ENCODE results near the gene SIGLEC7. TPM values are rescaled to one million over a fixed set of nuclear protein-coding genes. Genes with fewer than 3 reads are reported as not detected.

The SIGLEC7 gene
- total RNA-seq, 2 donors from 2014 or later: 2.4 to 5.9 TPM

DNA sequence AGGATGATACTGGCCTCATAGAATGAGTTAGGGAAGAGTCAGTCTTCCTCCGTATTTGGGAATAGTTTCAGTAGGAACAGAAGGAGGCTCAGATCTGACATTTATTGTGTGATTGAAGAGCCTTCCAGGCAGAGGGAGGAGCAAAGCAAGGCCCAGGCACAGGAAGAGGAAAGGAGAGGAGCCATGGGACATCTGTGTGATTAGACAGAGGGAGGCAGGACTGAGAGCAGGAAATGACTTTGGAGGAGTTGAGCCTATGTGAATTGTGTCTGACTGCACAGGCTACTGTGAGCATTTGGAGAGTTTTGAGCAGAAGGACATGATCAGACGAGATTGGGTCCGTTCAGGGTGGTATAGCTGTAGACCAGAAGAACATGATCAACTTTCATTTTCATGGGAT, 8.5 kb downstream of the SIGLEC7 start:
- H3K27ac ChIP-seq: no peak overlapping the region
- no peak for DNase-seq (ENCODE audit: low spot score)
- H3K36me3 ChIP-seq: no peaks in the 10 kb centered on the region
- TF ChIP-seq, protein P1, sequence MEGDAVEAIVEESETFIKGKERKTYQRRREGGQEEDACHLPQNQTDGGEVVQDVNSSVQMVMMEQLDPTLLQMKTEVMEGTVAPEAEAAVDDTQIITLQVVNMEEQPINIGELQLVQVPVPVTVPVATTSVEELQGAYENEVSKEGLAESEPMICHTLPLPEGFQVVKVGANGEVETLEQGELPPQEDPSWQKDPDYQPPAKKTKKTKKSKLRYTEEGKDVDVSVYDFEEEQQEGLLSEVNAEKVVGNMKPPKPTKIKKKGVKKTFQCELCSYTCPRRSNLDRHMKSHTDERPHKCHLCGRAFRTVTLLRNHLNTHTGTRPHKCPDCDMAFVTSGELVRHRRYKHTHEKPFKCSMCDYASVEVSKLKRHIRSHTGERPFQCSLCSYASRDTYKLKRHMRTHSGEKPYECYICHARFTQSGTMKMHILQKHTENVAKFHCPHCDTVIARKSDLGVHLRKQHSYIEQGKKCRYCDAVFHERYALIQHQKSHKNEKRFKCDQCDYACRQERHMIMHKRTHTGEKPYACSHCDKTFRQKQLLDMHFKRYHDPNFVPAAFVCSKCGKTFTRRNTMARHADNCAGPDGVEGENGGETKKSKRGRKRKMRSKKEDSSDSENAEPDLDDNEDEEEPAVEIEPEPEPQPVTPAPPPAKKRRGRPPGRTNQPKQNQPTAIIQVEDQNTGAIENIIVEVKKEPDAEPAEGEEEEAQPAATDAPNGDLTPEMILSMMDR (IDR thresholded peaks at IDR 0.05): no peak
- ATAC-seq (ENCODE audit: insufficient number of reproducible peaks, low FRiP score, low read depth): no peak
- H3K4me3 ChIP-seq: no peak overlapping the region
- no peaks in the 10 kb centered on the region for H3K27me3 ChIP-seq (replicated peaks; ENCODE audit: insufficient read depth)
- no peaks in the 10 kb centered on the region for H3K4me1 ChIP-seq (ENCODE audit: control insufficient read depth in 1 of 2, low read depth in 2 of 2)
- H3K9me3 ChIP-seq: no peaks in the 10 kb centered on the region

DNA sequence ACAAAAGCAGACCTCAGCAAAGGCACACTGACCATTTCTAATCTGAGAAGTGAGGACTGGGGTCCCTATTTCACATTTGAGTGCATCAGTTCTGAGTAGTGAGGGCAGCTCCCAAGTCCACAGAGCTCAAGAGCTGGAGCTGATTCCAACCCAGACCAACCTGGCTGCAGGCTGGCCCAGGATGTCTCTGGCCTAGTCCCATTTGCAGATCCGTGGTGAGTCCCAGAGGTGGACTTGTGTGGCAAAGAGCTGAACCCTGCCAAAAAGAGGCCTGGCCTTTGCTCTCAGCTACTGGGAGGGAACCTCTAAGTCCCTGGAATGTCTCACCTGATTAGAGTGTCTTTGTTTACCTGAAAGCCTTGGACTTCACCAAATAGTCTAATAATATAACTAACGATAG, 14.6 kb downstream of the SIGLEC7 start:
- no peak overlapping the region for H3K4me3 ChIP-seq
- H3K27me3 ChIP-seq (replicated peaks; ENCODE audit: insufficient read depth): no peaks in the 10 kb centered on the region
- no peaks in the 10 kb centered on the region for H3K4me1 ChIP-seq (ENCODE audit: control insufficient read depth in 1 of 2, low read depth in 2 of 2)
- ATAC-seq (ENCODE audit: insufficient number of reproducible peaks, low FRiP score, low read depth) (no peak), DNase-seq (ENCODE audit: low spot score) (no peak)
- TF ChIP-seq, protein P1 (IDR thresholded peaks at IDR 0.05): no peak
- no peak overlapping the region for H3K27ac ChIP-seq
- H3K36me3 ChIP-seq: no peaks in the 10 kb centered on the region
- no peaks in the 10 kb centered on the region for H3K9me3 ChIP-seq

DNA sequence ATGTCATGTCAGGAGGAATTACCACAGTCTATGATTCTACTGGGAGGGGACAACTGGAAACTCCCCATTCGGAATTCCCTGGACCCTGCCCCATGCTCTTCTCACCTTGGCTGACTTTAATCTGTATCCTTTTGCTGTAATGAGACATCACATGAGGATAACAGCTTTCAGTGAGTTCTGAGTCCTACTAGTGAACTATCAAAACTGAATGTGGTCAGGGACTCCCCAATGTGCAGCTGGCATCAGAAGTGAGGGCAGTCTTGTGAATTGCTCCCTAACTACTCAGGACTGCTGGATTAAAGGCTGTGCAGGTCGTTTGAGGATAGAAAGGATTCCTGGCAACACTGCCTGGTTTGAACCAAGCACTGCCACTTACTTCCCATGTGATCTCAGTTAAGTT, 15.2 kb downstream of the SIGLEC7 start:
- ATAC-seq (ENCODE audit: insufficient number of reproducible peaks, low FRiP score, low read depth): no peak
- Histone ChIP-seq H3K27ac (no peak overlapping the region), H3K4me3 (no peak overlapping the region), H3K27me3 (replicated peaks; ENCODE audit: insufficient read depth) (no peaks in the 10 kb centered on the region), H3K9me3 (no peaks in the 10 kb centered on the region), H3K36me3 (no peaks in the 10 kb centered on the region), H3K4me1 (ENCODE audit: control insufficient read depth in 1 of 2, low read depth in 2 of 2) (no peaks in the 10 kb centered on the region)
- TF ChIP-seq, protein P1 (IDR thresholded peaks at IDR 0.05): no peak
- no peak for DNase-seq (ENCODE audit: low spot score)

DNA sequence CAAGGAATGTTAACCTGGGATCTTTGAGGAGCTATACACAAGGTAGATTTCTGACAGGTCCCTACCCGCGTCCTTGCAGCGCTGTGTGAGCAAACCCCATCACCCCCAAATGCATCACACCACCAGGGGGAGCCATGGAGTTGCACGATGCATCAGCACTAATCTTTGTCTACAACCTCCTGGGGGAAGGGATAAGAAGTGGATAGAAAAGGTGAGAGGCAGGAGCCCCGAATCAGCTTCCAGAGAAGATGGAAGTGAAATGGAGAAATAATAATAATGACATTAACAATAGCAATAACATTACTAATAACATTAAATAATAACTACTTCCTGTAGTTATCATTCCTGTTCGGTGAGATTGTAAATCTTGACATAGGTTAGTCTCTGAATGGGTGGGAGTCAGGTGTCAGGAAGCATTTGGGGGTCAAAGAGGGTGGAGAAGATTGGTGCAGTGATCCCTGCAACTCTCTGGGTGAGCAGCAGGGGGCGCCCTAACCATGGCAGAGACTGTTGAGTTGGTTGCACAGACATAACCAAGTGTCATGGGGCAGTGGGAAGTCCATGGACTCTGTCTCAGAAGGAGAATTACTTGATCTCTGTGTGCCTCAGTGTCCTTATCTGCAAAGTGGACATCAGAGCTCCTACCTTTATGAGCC, 16.5 kb downstream of the SIGLEC7 start:
- H3K4me3 ChIP-seq: no peak overlapping the region
- H3K27ac ChIP-seq: no peak overlapping the region
- no peaks in the 10 kb centered on the region for H3K4me1 ChIP-seq (ENCODE audit: control insufficient read depth in 1 of 2, low read depth in 2 of 2)
- TF ChIP-seq, protein P1 (IDR thresholded peaks at IDR 0.05): peak; percentile 32
- ATAC-seq (ENCODE audit: insufficient number of reproducible peaks, low FRiP score, low read depth) (no peak), DNase-seq (ENCODE audit: low spot score) (no peak)
- H3K36me3 ChIP-seq: no peaks in the 10 kb centered on the region
- no peaks in the 10 kb centered on the region for H3K9me3 ChIP-seq
- no peaks in the 10 kb centered on the region for H3K27me3 ChIP-seq (replicated peaks; ENCODE audit: insufficient read depth)

DNA sequence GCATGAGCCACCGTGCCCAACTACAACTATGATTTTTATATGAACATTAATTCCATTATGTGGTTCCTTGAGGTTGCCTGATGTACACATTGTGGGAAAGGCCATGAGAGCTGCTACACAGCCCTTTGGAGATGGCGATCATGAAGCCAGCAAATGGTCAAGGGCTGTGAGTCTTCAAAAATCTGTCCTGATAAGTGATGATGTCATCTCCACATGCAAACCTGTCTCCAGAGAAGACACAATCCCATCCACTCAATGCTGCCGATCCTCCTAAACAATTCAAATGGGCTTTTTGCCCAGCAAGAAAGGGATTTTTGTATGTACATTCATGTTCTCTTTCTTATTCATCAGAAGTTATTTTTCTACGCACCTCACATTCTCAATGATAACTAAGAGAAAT, 17.6 kb downstream of the SIGLEC7 start:
- TF ChIP-seq, protein P1 (IDR thresholded peaks at IDR 0.05): no peak
- H3K4me1 ChIP-seq (ENCODE audit: control insufficient read depth in 1 of 2, low read depth in 2 of 2): no peaks in the 10 kb centered on the region
- no peaks in the 10 kb centered on the region for H3K27me3 ChIP-seq (replicated peaks; ENCODE audit: insufficient read depth)
- H3K27ac ChIP-seq: no peak overlapping the region
- DNase-seq (ENCODE audit: low spot score) (no peak), ATAC-seq (ENCODE audit: insufficient number of reproducible peaks, low FRiP score, low read depth) (no peak)
- H3K36me3 ChIP-seq: no peaks in the 10 kb centered on the region
- no peak overlapping the region for H3K4me3 ChIP-seq
- no peaks in the 10 kb centered on the region for H3K9me3 ChIP-seq

Data from thoracic aorta (tissue), 2 donors.